ENCODE results near the gene FAM20A. TPM values are rescaled to one million over a fixed set of nuclear protein-coding genes. Genes with fewer than 3 reads are reported as not detected.

Gene FAM20A
- total and polyA plus RNA-seq, 2 of the 8 experiments (the other 6 are each of a cell fraction or from before 2014, with no cell fraction given), result 3.6 to 11.9 TPM

DNA sequence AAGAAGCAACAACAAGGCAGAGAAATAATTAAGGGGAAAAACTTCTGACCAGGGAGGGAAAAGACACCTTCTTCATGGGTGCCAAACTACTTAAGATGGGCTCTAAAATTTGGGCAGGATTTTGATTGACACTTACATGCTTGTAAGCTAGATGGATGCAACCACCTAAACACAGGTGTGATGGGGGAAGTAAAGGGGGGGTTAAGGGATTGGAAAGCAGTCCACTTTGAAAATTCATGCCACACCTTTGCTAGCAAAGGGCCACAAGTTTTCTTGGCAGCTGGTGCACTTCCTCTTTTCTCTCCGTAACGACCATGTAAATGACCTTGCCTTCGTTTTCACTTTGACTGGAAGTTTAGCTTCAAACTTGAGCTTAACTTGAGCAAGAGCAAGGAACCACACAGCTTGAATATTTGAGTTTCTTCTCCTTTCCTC is 103.3 kb downstream of the FAM20A start (continued):
- TF ChIP-seq, protein P1, sequence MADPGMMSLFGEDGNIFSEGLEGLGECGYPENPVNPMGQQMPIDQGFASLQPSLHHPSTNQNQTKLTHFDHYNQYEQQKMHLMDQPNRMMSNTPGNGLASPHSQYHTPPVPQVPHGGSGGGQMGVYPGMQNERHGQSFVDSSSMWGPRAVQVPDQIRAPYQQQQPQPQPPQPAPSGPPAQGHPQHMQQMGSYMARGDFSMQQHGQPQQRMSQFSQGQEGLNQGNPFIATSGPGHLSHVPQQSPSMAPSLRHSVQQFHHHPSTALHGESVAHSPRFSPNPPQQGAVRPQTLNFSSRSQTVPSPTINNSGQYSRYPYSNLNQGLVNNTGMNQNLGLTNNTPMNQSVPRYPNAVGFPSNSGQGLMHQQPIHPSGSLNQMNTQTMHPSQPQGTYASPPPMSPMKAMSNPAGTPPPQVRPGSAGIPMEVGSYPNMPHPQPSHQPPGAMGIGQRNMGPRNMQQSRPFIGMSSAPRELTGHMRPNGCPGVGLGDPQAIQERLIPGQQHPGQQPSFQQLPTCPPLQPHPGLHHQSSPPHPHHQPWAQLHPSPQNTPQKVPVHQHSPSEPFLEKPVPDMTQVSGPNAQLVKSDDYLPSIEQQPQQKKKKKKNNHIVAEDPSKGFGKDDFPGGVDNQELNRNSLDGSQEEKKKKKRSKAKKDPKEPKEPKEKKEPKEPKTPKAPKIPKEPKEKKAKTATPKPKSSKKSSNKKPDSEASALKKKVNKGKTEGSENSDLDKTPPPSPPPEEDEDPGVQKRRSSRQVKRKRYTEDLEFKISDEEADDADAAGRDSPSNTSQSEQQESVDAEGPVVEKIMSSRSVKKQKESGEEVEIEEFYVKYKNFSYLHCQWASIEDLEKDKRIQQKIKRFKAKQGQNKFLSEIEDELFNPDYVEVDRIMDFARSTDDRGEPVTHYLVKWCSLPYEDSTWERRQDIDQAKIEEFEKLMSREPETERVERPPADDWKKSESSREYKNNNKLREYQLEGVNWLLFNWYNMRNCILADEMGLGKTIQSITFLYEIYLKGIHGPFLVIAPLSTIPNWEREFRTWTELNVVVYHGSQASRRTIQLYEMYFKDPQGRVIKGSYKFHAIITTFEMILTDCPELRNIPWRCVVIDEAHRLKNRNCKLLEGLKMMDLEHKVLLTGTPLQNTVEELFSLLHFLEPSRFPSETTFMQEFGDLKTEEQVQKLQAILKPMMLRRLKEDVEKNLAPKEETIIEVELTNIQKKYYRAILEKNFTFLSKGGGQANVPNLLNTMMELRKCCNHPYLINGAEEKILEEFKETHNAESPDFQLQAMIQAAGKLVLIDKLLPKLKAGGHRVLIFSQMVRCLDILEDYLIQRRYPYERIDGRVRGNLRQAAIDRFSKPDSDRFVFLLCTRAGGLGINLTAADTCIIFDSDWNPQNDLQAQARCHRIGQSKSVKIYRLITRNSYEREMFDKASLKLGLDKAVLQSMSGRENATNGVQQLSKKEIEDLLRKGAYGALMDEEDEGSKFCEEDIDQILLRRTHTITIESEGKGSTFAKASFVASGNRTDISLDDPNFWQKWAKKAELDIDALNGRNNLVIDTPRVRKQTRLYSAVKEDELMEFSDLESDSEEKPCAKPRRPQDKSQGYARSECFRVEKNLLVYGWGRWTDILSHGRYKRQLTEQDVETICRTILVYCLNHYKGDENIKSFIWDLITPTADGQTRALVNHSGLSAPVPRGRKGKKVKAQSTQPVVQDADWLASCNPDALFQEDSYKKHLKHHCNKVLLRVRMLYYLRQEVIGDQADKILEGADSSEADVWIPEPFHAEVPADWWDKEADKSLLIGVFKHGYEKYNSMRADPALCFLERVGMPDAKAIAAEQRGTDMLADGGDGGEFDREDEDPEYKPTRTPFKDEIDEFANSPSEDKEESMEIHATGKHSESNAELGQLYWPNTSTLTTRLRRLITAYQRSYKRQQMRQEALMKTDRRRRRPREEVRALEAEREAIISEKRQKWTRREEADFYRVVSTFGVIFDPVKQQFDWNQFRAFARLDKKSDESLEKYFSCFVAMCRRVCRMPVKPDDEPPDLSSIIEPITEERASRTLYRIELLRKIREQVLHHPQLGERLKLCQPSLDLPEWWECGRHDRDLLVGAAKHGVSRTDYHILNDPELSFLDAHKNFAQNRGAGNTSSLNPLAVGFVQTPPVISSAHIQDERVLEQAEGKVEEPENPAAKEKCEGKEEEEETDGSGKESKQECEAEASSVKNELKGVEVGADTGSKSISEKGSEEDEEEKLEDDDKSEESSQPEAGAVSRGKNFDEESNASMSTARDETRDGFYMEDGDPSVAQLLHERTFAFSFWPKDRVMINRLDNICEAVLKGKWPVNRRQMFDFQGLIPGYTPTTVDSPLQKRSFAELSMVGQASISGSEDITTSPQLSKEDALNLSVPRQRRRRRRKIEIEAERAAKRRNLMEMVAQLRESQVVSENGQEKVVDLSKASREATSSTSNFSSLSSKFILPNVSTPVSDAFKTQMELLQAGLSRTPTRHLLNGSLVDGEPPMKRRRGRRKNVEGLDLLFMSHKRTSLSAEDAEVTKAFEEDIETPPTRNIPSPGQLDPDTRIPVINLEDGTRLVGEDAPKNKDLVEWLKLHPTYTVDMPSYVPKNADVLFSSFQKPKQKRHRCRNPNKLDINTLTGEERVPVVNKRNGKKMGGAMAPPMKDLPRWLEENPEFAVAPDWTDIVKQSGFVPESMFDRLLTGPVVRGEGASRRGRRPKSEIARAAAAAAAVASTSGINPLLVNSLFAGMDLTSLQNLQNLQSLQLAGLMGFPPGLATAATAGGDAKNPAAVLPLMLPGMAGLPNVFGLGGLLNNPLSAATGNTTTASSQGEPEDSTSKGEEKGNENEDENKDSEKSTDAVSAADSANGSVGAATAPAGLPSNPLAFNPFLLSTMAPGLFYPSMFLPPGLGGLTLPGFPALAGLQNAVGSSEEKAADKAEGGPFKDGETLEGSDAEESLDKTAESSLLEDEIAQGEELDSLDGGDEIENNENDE (IDR thresholded peaks at IDR 0.05; ENCODE audit: insufficient replicate concordance, low read length), result no peak
